ENCODE results near the gene PSMG1. TPM values are rescaled to one million over a fixed set of nuclear protein-coding genes. Genes with fewer than 3 reads are reported as not detected.

PSMG1 gene
- total and polyA plus RNA-seq, 9 of the 15 experiments (the other 6 are each of a cell fraction or from before 2014, with no cell fraction given), result 54.5 to 427 (median 328) TPM

GRCh38 chr21:39221997-39222486, 38.8 kb upstream of the PSMG1 start (continued):
- TF ChIP-seq ZNF280B (CRISPR knock-in tag; IDR thresholded peaks at IDR 0.05), result no peak

GRCh38 chr21:39221282-39221996, 38.2 kb upstream of the PSMG1 start:
- Histone ChIP-seq H3K79me2 (ENCODE audit: control insufficient read depth, insufficient read depth, low read length) (no peaks in the 10 kb centered on the region), H3K9me3 (replicated peaks; ENCODE audit: control insufficient read depth, insufficient read depth, low read depth, low read length) (no peaks in the 10 kb centered on the region), H4K20me1 (replicated peaks; ENCODE audit: control insufficient read depth, insufficient read depth, low read length) (no peaks in the 10 kb centered on the region), H2AFZ (ENCODE audit: low read depth, low read length) (no peak overlapping the region), H3K27ac (ENCODE audit: extremely low read depth, low read depth, low read length) (no peak overlapping the region), H3K9ac (ENCODE audit: insufficient read depth in 1 of 2, low read depth in 2 of 2, low read length in 2 of 2) (no peak overlapping the region), H3K4me1 (replicated peaks in 1 of 2; ENCODE audit: control insufficient read depth in 2 of 2, insufficient read depth in 2 of 2, low read length in 2 of 2) (no peaks in the 10 kb centered on the region), H3K4me2 (ENCODE audit: insufficient read depth, low read length) (no peak overlapping the region), H3K9me1 (ENCODE audit: control insufficient read depth, insufficient read depth, low read length) (no peaks in the 10 kb centered on the region), H3K36me3 (ENCODE audit: control insufficient read depth, insufficient read depth, low read length) (peaks cover 74% of the 10 kb centered on the region), H3K4me3 (no peak overlapping the region), H3K27me3 (ENCODE audit: control insufficient read depth in 2 of 2, insufficient read depth in 2 of 2, low read length in 2 of 2) (no peaks in the 10 kb centered on the region)
- 85% methylated on average over 7 of the region's 7 CpGs for WGBS (ENCODE audit: insufficient coverage, low coverage, missing lambda C conversion rate)
- intact Hi-C loops (cut with micrococcal nuclease) (no loop called here), in situ Hi-C loops (cut with MboI) (no loop called here)
- no TSS peak for BruUV-seq (replicated peaks)
- ATAC-seq (no peak), FAIRE-seq (no peak), DNase-seq (ENCODE audit: extremely low read depth in 1 of 4, low spot score in 3 of 4) (no peak)
- ChIA-PET POLR2A (interaction anchor here (0.6 to 3.5 kb wide), 3 partner anchors 12 to 540 kb away, joined by 3 to 10 read pairs (median 3); no protein-coding TSS in a partner anchor), CTCF (ENCODE audit: low intra/inter-chr PET ratio) (no interaction called here)
- 0 out of 2 replicates have a peak, but pooled peaks have one; percentile 20 for TF ChIP-seq MAFG (tag; conservative IDR thresholded peaks at IDR 0.05)
- no peak for TF ChIP-seq PRMT5 (CRISPR knock-in tag; IDR thresholded peaks at IDR 0.05)
- TF ChIP-seq CHD7 (IDR thresholded peaks at IDR 0.05; ENCODE audit: low read depth, low read length), result no peak
- no peak for TF ChIP-seq ZNF707 (CRISPR knock-in tag; conservative IDR thresholded peaks at IDR 0.05)
- no peak for TF ChIP-seq SRSF3 (IDR thresholded peaks at IDR 0.05; ENCODE audit: insufficient read depth, low read length)
- no peak for TF ChIP-seq DNMT1 (IDR thresholded peaks at IDR 0.05)
